Spleen (tissue), 11 donors: ENCODE measurements around the gene HSPBP1. TPM values are rescaled to one million over a fixed set of nuclear protein-coding genes. Genes with fewer than 3 reads are reported as not detected.
A peak's percentile ranks its signal among the peaks of the same experiment; 100 is the strongest.

Experiments
- DNase-seq: peaks from one replicate; pipeline ENCODE4 v3.0.0-alpha.2; 2020
- H3K27ac ChIP-seq, 8 donors: fragments of 200-600 bp; sonication (generic) in 7 of 8; 1 replicate in 4 of 8; 2 replicates in 4 of 8; pipeline versions ENCODE4 v1.5.0 to v1.8.0; 2016 to 2021; ENCODE audit warnings: inconsistent platforms in 4 of 8, mild to moderate bottlenecking in 4 of 8, moderate library complexity in 1 of 8
- H3K27me3 ChIP-seq, 7 donors: fragments of 200-600 bp; sonication (generic) in 6 of 7; replicated peaks in 1 of 7; 1 replicate in 4 of 7; 2 replicates in 3 of 7; pipeline versions ENCODE4 v1.5.0 to v1.8.0; 2016 to 2021; ENCODE audit warnings: inconsistent platforms in 3 of 7, mild to moderate bottlenecking in 1 of 7
- H3K36me3 ChIP-seq, 6 donors: fragments of 200-600 bp; sonication (generic) in 5 of 6; 1 replicate in 4 of 6; 2 replicates in 2 of 6; pipeline versions ENCODE4 v1.5.0 to v1.8.0; 2016 to 2021; ENCODE audit warnings: inconsistent platforms in 2 of 6
- H3K4me1 ChIP-seq, 6 donors: fragments of 200-600 bp; sonication (generic) in 5 of 6; 1 replicate in 3 of 6; 2 replicates in 3 of 6; pipeline versions ENCODE4 v1.5.0 to v1.8.0; 2016 to 2021; ENCODE audit warnings: inconsistent platforms in 3 of 6
- H3K4me3 ChIP-seq, 8 donors: fragments of 200-600 bp; sonication (generic) in 7 of 8; 1 replicate in 4 of 8; 2 replicates in 4 of 8; pipeline versions ENCODE4 v1.5.0 to v1.8.0; 2016 to 2021; ENCODE audit warnings: inconsistent platforms in 4 of 8, mild to moderate bottlenecking in 4 of 8, moderate library complexity in 2 of 8
- H3K9me3 ChIP-seq, 8 donors: fragments of 200-600 bp; sonication (generic) in 7 of 8; 1 replicate in 4 of 8; 2 replicates in 4 of 8; pipeline versions ENCODE4 v1.5.0 to v1.8.0; 2016 to 2021; ENCODE audit warnings: inconsistent platforms in 4 of 8
- CTCF ChIP-seq, 11 experiments: fragments of 200-600 bp in 7 of 11; fragments of 450-650 bp in 4 of 11; sonication (generic) in 4 of 11; IDR thresholded peaks in 8 of 11; conservative IDR thresholded peaks in 3 of 11; 1 replicate in 7 of 11; 2 replicates in 4 of 11; pipeline versions ENCODE4 v1.4.0 to v1.8.0; 2016 to 2021; ENCODE audit warnings: antibody characterized with exemption in 11 of 11, inconsistent platforms in 4 of 11, mild to moderate bottlenecking in 1 of 11
- POLR2A ChIP-seq, 3 donors: fragments of 450-650 bp; IDR thresholded peaks; one replicate each; pipeline ENCODE4 v1.5.1; 2017; ENCODE audit warnings: antibody characterized with exemption in 3 of 3, mild to moderate bottlenecking in 1 of 3
- POLR2AphosphoS5 ChIP-seq, 3 donors: sonication (generic); formaldehyde crosslinking; IDR thresholded peaks; one replicate each; pipeline ENCODE4 v1.5.1; 2017; ENCODE audit warnings: antibody characterized with exemption in 3 of 3
- WGBS, 5 donors: extraction: QIAGEN DNeasy Blood & Tissue Kit in 3 of 5; methylation state at CpG; one replicate each; pipeline versions ENCODE4 v1.1.5 to v1.1.7; 2013 to 2018; 5-methylcytosine and 5-hydroxymethylcytosine counted together
- intact Hi-C: fragments of 100-400 bp; cut with DNase I; formaldehyde crosslinking; loops from one replicate; pipeline ENCODE4 v1.15.0; 2023; ENCODE audit warnings: low total_unique reads
- polyA plus RNA-seq, 3 donors: library from polyadenylated mRNA; stranded (reverse); fragments of 200-250 nt; gene quantifications; one replicate each; pipeline ENCODE4 v1.2.1, GENCODE V29; 2013
- total RNA-seq, 7 donors: library from RNA; depleted of rRNA in 3 of 7; stranded (reverse); fragments of >200 nt in 3 of 7; fragmentation: NEBNext Ultra II Directional in 4 of 7; extraction: Animal tissue kit (Norgen Biotek cat#: 25700) in 4 of 7; gene quantifications; one replicate each; pipeline versions ENCODE4 v1.1.0 to v1.2.1, GENCODE V29; 2016 to 2021
- donor health status: healthy with polysubstance abuse.
- donor health status: DM: no; HTN: no; CAD: no; lungs with moderate emphysema.
- donor health status: DM: no; HTN: no; CAD: no.
- donor health status: Bipolar disorder and iron deficiency.
- donor health status: healthy.
- donor health status: DM: no; HTN: no; CAD: no.
- donor health status: DM: yes; HTN: yes; CAD: no.

HSPBP1 gene
- total and polyA plus RNA-seq, 10 donors: 14.2 to 27.0 (median 18.4) TPM

DNA sequence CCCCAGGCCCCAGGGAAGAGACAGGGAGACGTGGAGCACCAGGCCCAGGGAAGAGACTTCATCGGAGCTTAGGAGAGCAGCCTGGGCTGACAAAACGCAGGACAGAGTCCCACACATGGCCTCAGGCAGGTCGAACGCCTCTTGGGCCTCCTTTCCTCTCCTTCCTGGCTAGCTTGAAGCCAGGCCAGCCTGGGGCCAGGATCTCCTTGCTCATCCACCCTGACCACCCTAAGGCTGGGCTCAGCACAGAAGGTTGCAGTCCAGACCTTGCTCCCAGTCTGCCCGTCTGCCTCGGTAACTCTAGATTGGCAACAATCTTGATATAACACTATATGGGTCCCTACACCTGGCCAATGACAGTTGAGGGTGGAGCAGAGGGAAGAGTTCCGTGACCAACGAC lies 31.2 kb downstream of the HSPBP1 start:
- DNase-seq: no peak
- Histone ChIP-seq H3K27ac (peak overlapping the region in 3 of 8 donors; percentile 1 to 96 (median 3)), H3K4me1 (peaks cover 38 to 75% (median 71%) of the 10 kb centered on the region in 6 donors), H3K27me3 (no peaks in the 10 kb centered on the region), H3K9me3 (no peaks in the 10 kb centered on the region), H3K36me3 (peaks cover 0 to 66% (median 36%) of the 10 kb centered on the region in 6 donors), H3K4me3 (no peak overlapping the region)
- WGBS, 5 donors: 79 to 96% (median 83%) methylated on average over 8 to 9 of the region's 9 CpGs
- intact Hi-C loops: no loop called here
- TF ChIP-seq POLR2AphosphoS5 (IDR thresholded peaks at IDR 0.05) (peak in 1 of 3 donors; percentile 12), POLR2A (IDR thresholded peaks at IDR 0.05) (no peak)

- no peak for TF ChIP-seq POLR2A (IDR thresholded peaks at IDR 0.05)
- no peak for TF ChIP-seq CTCF (IDR thresholded peaks at IDR 0.05 in 8 of 11, conservative IDR thresholded peaks at IDR 0.05 in 3 of 11)
- Histone ChIP-seq H3K27ac (peak overlapping the region in 3 of 8 donors; percentile 9 to 96 (median 23)), H3K36me3 (peaks cover 0 to 71% (median 41%) of the 10 kb centered on the region in 6 donors), H3K4me1 (peaks cover 34 to 70% (median 66%) of the 10 kb centered on the region in 6 donors), H3K4me3 (no peak overlapping the region), H3K27me3 (no peaks in the 10 kb centered on the region), H3K9me3 (no peaks in the 10 kb centered on the region)
- WGBS, 5 donors: 66 to 85% (median 79%) methylated on average over 7 to 10 of the region's 10 CpGs
- no peak for DNase-seq
- intact Hi-C loops: no loop called here
Observed at GRCh38 chr19:55248166-55248675, 31.7 kb downstream of the HSPBP1 start.

- Histone ChIP-seq H3K4me1 (peaks cover 28 to 64% (median 60%) of the 10 kb centered on the region in 6 donors), H3K27ac (peak overlapping the region in 3 of 8 donors; percentile 9 to 96 (median 23)), H3K27me3 (no peaks in the 10 kb centered on the region), H3K36me3 (peaks cover 0 to 77% (median 46%) of the 10 kb centered on the region in 6 donors), H3K9me3 (no peaks in the 10 kb centered on the region), H3K4me3 (no peak overlapping the region)
- TF ChIP-seq CTCF (IDR thresholded peaks at IDR 0.05 in 8 of 11, conservative IDR thresholded peaks at IDR 0.05 in 3 of 11) (no peak), POLR2A (IDR thresholded peaks at IDR 0.05) (no peak), POLR2AphosphoS5 (IDR thresholded peaks at IDR 0.05) (peak in 1 of 3 donors; percentile 39)
- intact Hi-C loops: no loop called here
- WGBS, 5 donors: 27 to 36% (median 34%) methylated on average over 8 to 10 of the region's 10 CpGs
- DNase-seq: peak; percentile 69
Observed at GRCh38 chr19:55247621-55248099, 32.2 kb downstream of the HSPBP1 start.

DNA sequence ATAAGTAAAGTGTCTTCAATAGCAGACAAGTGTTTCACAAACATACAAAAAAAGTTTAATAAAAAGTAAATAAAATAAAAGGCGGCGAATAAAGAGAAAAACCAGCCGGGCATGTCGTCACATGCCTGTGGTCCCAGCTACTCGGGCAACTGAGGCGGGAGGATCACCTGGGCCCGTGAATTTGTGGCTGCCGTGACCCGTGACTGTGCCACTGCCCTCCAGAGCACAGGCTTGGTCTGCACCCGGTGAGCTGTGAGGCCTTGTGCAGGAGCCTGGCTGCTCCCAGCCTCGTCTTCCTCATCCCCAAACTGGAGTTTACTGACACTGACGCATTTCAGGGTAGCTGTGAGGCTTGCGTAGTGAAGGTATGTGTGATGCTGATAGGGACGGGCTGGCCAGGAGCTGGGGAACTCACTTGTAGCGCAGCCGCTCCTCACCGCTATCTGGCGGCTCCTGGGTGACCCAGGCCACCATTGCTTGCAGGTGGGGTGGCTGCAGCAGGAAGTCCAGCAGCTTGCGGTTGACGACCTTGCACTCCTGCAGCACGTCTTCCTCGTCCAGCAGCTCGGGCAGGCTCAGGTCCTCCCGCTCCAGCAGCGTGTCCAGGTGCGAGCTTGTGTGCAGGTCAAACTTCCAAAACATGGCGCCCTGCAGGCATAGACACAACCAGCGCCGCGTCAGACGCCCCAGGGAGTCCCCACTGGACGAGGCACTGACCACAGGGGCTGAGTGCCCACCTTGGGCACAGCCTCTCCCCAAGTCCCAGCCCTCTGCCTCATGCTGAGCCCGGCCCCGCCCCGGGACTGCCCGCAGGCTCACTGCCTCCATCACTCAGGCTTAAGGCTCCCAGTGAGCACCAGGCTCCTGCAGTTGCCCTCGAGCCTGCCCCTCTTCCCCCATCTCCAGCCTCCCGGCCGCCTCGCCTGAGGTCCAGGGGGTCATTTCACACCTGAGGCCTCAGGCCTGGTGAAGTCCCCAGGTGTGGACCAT lies 33.2 kb downstream of the HSPBP1 start:
- TF ChIP-seq POLR2AphosphoS5 (IDR thresholded peaks at IDR 0.05): peak in 1 of 3 donors; percentile 58
- no peak for TF ChIP-seq POLR2A (IDR thresholded peaks at IDR 0.05)
- TF ChIP-seq CTCF (IDR thresholded peaks at IDR 0.05 in 8 of 11, conservative IDR thresholded peaks at IDR 0.05 in 3 of 11): no peak
- H3K4me1 ChIP-seq: peaks cover 19 to 55% (median 51%) of the 10 kb centered on the region in 6 donors
- peak overlapping the region in 2 of 8 donors; percentile 9 to 96 for H3K27ac ChIP-seq
- H3K9me3 ChIP-seq: no peaks in the 10 kb centered on the region
- 87 to 90% (median 89%) methylated on average over 27 to 40 of the region's 40 CpGs for WGBS, 5 donors
- DNase-seq: peak; percentile 68
- H3K36me3 ChIP-seq: peaks cover 3 to 86% (median 55%) of the 10 kb centered on the region in 6 donors
- intact Hi-C loops: no loop called here
- H3K27me3 ChIP-seq: no peaks in the 10 kb centered on the region
- H3K4me3 ChIP-seq: no peak overlapping the region
